GM23338 (cell line): Measurements from ENCODE around the gene CAMTA1. TPM values are rescaled to one million over a fixed set of nuclear protein-coding genes. Genes with fewer than 3 reads are reported as not detected.
A peak's percentile ranks its signal among the peaks of the same experiment; 100 is the strongest.

Source experiments
- ATAC-seq: fragments of 200-7000 bp; cut with Tn5 transposase; 3 replicates; pipeline ENCODE4 v1.9.1; 2020
- DNase-seq: peaks from one replicate; pipeline ENCODE4 v3.0.0-alpha.2; 2015; ENCODE audit warnings: low spot score
- H2AFZ ChIP-seq: fragments of 200-600 bp; sonication (generic); 2 replicates; pipeline ENCODE4 v1.8.0; 2016; ENCODE audit warnings: antibody characterized with exemption, mild to moderate bottlenecking, moderate library complexity
- H3F3A ChIP-seq: fragments of 200-600 bp; sonication (generic); replicated peaks from 2 replicates; pipeline ENCODE4 v1.8.0; 2017; ENCODE audit warnings: antibody characterized with exemption, mixed run types, low read depth
- H3K27ac ChIP-seq: fragments of 200-600 bp; sonication (generic); 2 replicates; pipeline ENCODE4 v1.6.1; 2016; ENCODE audit warnings: low read depth
- H3K27me3 ChIP-seq: fragments of 200-600 bp; sonication (generic); 2 replicates; pipeline ENCODE4 v1.8.0; 2016; ENCODE audit warnings: mild to moderate bottlenecking, mixed run types, moderate library complexity; ENCODE audit not compliant: insufficient read depth
- H3K36me3 ChIP-seq: fragments of 200-600 bp; sonication (generic); 2 replicates; pipeline ENCODE4 v1.8.0; 2016; ENCODE audit warnings: mild to moderate bottlenecking; ENCODE audit not compliant: insufficient read depth
- H3K4me1 ChIP-seq: fragments of 200-600 bp; sonication (generic); 2 replicates; pipeline ENCODE4 v1.8.0; 2016; ENCODE audit warnings: mild to moderate bottlenecking, moderate library complexity; ENCODE audit not compliant: insufficient read depth
- H3K4me2 ChIP-seq: fragments of 200-600 bp; sonication (generic); 2 replicates; pipeline ENCODE4 v1.7.1; 2017; ENCODE audit warnings: mixed run types
- H3K4me3 ChIP-seq: fragments of 200-600 bp; sonication (generic); 2 replicates; pipeline ENCODE4 v1.6.1; 2016; ENCODE audit warnings: mixed run types
- H3K79me2 ChIP-seq: fragments of 200-600 bp; sonication (generic); replicated peaks from 2 replicates; pipeline ENCODE4 v1.8.0; 2017; ENCODE audit warnings: mild to moderate bottlenecking; ENCODE audit not compliant: insufficient read depth
- H3K9me2 ChIP-seq: fragments of 200-600 bp; sonication (generic); 2 replicates; pipeline ENCODE4 v1.8.0; 2017; ENCODE audit not compliant: insufficient read depth
- H4K20me1 ChIP-seq: fragments of 200-600 bp; sonication (generic); replicated peaks from 2 replicates; pipeline ENCODE4 v1.8.0; 2017; ENCODE audit warnings: mild to moderate bottlenecking; ENCODE audit not compliant: insufficient read depth
- H3K27ac Mint-ChIP-seq: 2 replicates; pipeline ENCODE4 v1.8.0; 2020; ENCODE audit warnings: inconsistent platforms, mild to moderate bottlenecking, moderate library complexity, mixed read lengths
- H3K27me3 Mint-ChIP-seq: 3 replicates; pipeline ENCODE4 v1.8.0; 2022; ENCODE audit warnings: low read depth, mild to moderate bottlenecking, moderate library complexity, mixed read lengths, inconsistent platforms; ENCODE audit not compliant: insufficient read depth, poor library complexity
- H3K36me3 Mint-ChIP-seq: 3 replicates; pipeline ENCODE4 v1.8.0; 2021; ENCODE audit warnings: low read depth, mild to moderate bottlenecking, inconsistent platforms, moderate library complexity, mixed read lengths
- H3K4me1 Mint-ChIP-seq: 3 replicates; pipeline ENCODE4 v1.8.0; 2020; ENCODE audit warnings: mild to moderate bottlenecking, inconsistent platforms, mixed read lengths
- H3K4me3 Mint-ChIP-seq: 3 replicates; pipeline ENCODE4 v1.8.0; 2021; ENCODE audit warnings: moderate library complexity, mild to moderate bottlenecking, inconsistent platforms, mixed read lengths
- H3K9me3 Mint-ChIP-seq: 3 replicates; pipeline ENCODE4 v1.8.0; 2020; ENCODE audit warnings: moderate library complexity, mild to moderate bottlenecking, inconsistent platforms, mixed read lengths
- CTCF ChIP-seq, 2 experiments: fragments of 200-600 bp in 1 of 2; sonication (generic) in 1 of 2; conservative IDR thresholded peaks; 2 replicates each; pipeline versions ENCODE4 v1.5.1 to v1.6.1; 2016 to 2017; ENCODE audit warnings: antibody characterized with exemption in 2 of 2, low read depth in 2 of 2, mild to moderate bottlenecking in 2 of 2, moderate library complexity in 1 of 2
- ETS1 ChIP-seq: IDR thresholded peaks from 2 replicates; pipeline ENCODE4 v1.6.1; 2016; ENCODE audit warnings: antibody characterized with exemption
- EZH2 ChIP-seq: fragments of 200-600 bp; sonication (generic); IDR thresholded peaks from one replicate; pipeline ENCODE4 v1.8.0; 2017; ENCODE audit warnings: antibody characterized with exemption, mild to moderate bottlenecking, low read depth; ENCODE audit not compliant: unreplicated experiment
- POLR2AphosphoS5 ChIP-seq: IDR thresholded peaks from 2 replicates; pipeline ENCODE4 v1.6.1; 2016; ENCODE audit warnings: antibody characterized with exemption, low read depth
- STAT1 ChIP-seq: IDR thresholded peaks from one replicate; pipeline ENCODE4 v1.6.1; 2016; ENCODE audit warnings: antibody characterized with exemption; ENCODE audit not compliant: unreplicated experiment
- ZNF114 ChIP-seq: fragments of 250-450 bp; sonication (Bioruptor Pico); IDR thresholded peaks from 2 replicates; pipeline ENCODE4 v1.5.0; 2020; ENCODE audit warnings: mild to moderate bottlenecking, moderate library complexity
- ZNF331 ChIP-seq: fragments of 250-450 bp; sonication (Bioruptor Pico); IDR thresholded peaks from 2 replicates; pipeline ENCODE4 v1.5.0; 2020; ENCODE audit warnings: low read depth, mild to moderate bottlenecking, moderate library complexity
- ZNF462 ChIP-seq: fragments of 250-450 bp; sonication (Bioruptor Pico); IDR thresholded peaks from 2 replicates; pipeline ENCODE4 v1.5.0; 2020; ENCODE audit warnings: mild to moderate bottlenecking, moderate library complexity
- polyA plus RNA-seq: library from polyadenylated mRNA; unstranded; fragments of >200 nt; fragmentation: Nextera tagmentation; extraction: Ambion mirVana; gene quantifications from 2 replicates; pipeline ENCODE4 v1.2.1, GENCODE V29; 2016
- total RNA-seq: library from RNA; depleted of rRNA; stranded (reverse); fragments of >200 nt; shearing (Covaris generic); gene quantifications from 2 replicates; pipeline ENCODE4 v1.2.3, GENCODE V29; 2014

CAMTA1 gene
- total and polyA plus RNA-seq, 2 experiments from 2014 or later = 115 to 519 TPM

- ATAC-seq (peak; percentile 44; the same call in 1 of the 3 replicates), DNase-seq (peak; percentile 63)
- Mint-ChIP-seq H3K36me3 (peaks cover 40% of the 10 kb centered on the region), H3K4me3 (no peak overlapping the region), H3K4me1 (no peaks in the 10 kb centered on the region), H3K27me3 (no peaks in the 10 kb centered on the region), H3K9me3 (peaks cover 6% of the 10 kb centered on the region), H3K27ac (no peak overlapping the region)
- H2AFZ ChIP-seq = no peak overlapping the region
- TF ChIP-seq ZNF114 (CRISPR knock-in tag) (no peak), CTCF (conservative IDR thresholded peaks at IDR 0.05; ENCODE audit: low read depth in 2 of 2) (peak; percentile 52 to 81)
- 0 out of 2 replicates have a peak, but pooled peaks cover 7% of the 10 kb centered on the region for H4K20me1 ChIP-seq
- no peaks in the 10 kb centered on the region for H3K4me1 ChIP-seq
- H3K27ac ChIP-seq = no peak overlapping the region
- no peaks in the 10 kb centered on the region for H3K9me2 ChIP-seq
- H3K4me3 ChIP-seq = no peak overlapping the region
- H3F3A ChIP-seq = no peaks in the 10 kb centered on the region
- H3K4me2 ChIP-seq = no peak overlapping the region
- H3K27me3 ChIP-seq = no peaks in the 10 kb centered on the region
- H3K36me3 ChIP-seq = peaks cover 15% of the 10 kb centered on the region; the same call in 1 of the 2 replicates
- no peaks in the 10 kb centered on the region for H3K79me2 ChIP-seq
Measured at GRCh38 chr1:7808253-7808844, 1023.1 kb downstream of the CAMTA1 start.

GRCh38 chr1:7809742-7810141 is 1024.5 kb downstream of the CAMTA1 start:
- Mint-ChIP-seq H3K27me3 (no peaks in the 10 kb centered on the region), H3K9me3 (peaks cover 16% of the 10 kb centered on the region), H3K36me3 (peaks cover 42% of the 10 kb centered on the region), H3K4me3 (no peak overlapping the region), H3K4me1 (no peaks in the 10 kb centered on the region), H3K27ac (no peak overlapping the region)
- no peak overlapping the region for H3K4me3 ChIP-seq
- no peak overlapping the region for H2AFZ ChIP-seq
- H3K79me2 ChIP-seq = no peaks in the 10 kb centered on the region
- no peaks in the 10 kb centered on the region for H3F3A ChIP-seq
- TF ChIP-seq ZNF331 (CRISPR knock-in tag) = no peak
- no peak for TF ChIP-seq STAT1
- no peak for TF ChIP-seq POLR2AphosphoS5
- TF ChIP-seq ETS1 = no peak
- TF ChIP-seq EZH2 = no peak
- H3K4me1 ChIP-seq = no peaks in the 10 kb centered on the region
- H3K9me2 ChIP-seq = no peaks in the 10 kb centered on the region
- DNase-seq (no peak), ATAC-seq (no peak)
- no peak overlapping the region for H3K4me2 ChIP-seq
- no peaks in the 10 kb centered on the region for H3K27me3 ChIP-seq
- H4K20me1 ChIP-seq = 0 out of 2 replicates have a peak, but pooled peaks cover 7% of the 10 kb centered on the region
- H3K27ac ChIP-seq = no peak overlapping the region
- peaks cover 22% of the 10 kb centered on the region; the same call in 1 of the 2 replicates for H3K36me3 ChIP-seq

- Mint-ChIP-seq H3K9me3 (peaks cover 16% of the 10 kb centered on the region), H3K27me3 (no peaks in the 10 kb centered on the region), H3K27ac (no peak overlapping the region), H3K36me3 (peaks cover 40% of the 10 kb centered on the region), H3K4me3 (no peak overlapping the region), H3K4me1 (no peaks in the 10 kb centered on the region)
- H4K20me1 ChIP-seq = 0 out of 2 replicates have a peak, but pooled peaks cover 7% of the 10 kb centered on the region
- no peak overlapping the region for H2AFZ ChIP-seq
- H3F3A ChIP-seq = no peaks in the 10 kb centered on the region
- H3K4me3 ChIP-seq = no peak overlapping the region
- no peaks in the 10 kb centered on the region for H3K4me1 ChIP-seq
- no peak overlapping the region for H3K4me2 ChIP-seq
- H3K36me3 ChIP-seq = peaks cover 22% of the 10 kb centered on the region; the same call in 1 of the 2 replicates
- DNase-seq (no peak), ATAC-seq (no peak)
- H3K79me2 ChIP-seq = no peaks in the 10 kb centered on the region
- H3K9me2 ChIP-seq = no peaks in the 10 kb centered on the region
- no peak overlapping the region for H3K27ac ChIP-seq
- no peaks in the 10 kb centered on the region for H3K27me3 ChIP-seq
- no peak for TF ChIP-seq ZNF462
Measured at GRCh38 chr1:7810395-7810794, 1025.1 kb downstream of the CAMTA1 start.
